ENCODE data around the gene TST.

DNA sequence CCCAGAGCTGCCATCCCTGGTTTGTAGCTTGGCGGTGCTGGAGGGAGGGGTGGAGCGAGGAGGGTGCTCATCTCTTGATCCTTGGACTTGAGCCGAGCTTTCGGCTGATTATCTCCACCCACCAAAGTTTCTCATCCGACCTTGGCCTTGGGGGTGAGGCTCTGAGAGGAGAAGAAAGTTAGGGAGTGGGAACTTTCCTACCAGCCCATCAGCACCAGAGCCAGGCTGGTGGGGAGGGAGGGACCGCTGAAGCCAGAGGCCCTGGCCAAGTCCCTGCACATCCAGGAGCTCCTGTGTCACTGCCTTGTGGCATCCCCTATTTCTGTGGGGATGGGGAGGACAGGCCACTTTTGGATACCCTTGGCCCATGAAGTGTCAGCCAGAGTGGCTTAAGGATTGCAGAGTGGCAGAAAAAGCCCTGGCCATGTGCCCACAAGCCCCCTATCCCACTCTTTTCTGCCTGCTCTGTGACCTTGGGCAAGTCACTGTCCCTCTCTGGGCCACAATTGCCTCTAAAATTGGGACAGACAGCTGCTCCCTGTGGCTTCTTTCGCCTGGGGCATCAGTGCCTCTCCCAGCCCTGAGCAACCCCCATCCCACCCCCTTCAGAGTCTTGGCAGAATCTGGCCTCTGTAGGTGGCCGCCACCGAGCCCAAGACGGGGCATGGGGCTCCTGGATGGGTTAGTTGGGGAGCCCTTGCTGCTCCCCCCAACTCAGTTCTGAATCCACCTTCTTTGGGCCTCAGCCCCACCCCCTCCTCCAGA is 42.5 kb upstream of the TST start:
- TF ChIP-seq, protein P1, sequence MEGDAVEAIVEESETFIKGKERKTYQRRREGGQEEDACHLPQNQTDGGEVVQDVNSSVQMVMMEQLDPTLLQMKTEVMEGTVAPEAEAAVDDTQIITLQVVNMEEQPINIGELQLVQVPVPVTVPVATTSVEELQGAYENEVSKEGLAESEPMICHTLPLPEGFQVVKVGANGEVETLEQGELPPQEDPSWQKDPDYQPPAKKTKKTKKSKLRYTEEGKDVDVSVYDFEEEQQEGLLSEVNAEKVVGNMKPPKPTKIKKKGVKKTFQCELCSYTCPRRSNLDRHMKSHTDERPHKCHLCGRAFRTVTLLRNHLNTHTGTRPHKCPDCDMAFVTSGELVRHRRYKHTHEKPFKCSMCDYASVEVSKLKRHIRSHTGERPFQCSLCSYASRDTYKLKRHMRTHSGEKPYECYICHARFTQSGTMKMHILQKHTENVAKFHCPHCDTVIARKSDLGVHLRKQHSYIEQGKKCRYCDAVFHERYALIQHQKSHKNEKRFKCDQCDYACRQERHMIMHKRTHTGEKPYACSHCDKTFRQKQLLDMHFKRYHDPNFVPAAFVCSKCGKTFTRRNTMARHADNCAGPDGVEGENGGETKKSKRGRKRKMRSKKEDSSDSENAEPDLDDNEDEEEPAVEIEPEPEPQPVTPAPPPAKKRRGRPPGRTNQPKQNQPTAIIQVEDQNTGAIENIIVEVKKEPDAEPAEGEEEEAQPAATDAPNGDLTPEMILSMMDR (IDR thresholded peaks at IDR 0.05; ENCODE audit: low read depth, low read length): no peak
- TF ChIP-seq EZH2phosphoT487 (IDR thresholded peaks at IDR 0.05; ENCODE audit: low read depth): no peak

Measured in OCI-LY3 (cell line).